ENCODE measurements around the gene CNDP1.

Gene CNDP1

GRCh38 chr18:74567822-74568221, 33.5 kb downstream of the CNDP1 start:
- no peak for DNase-seq (ENCODE audit: low read depth)
- TF ChIP-seq CTCF (IDR thresholded peaks at IDR 0.05; ENCODE audit: low read length, missing control alignments), result no peak
- no peak overlapping the region for H3K4me3 ChIP-seq (replicated peaks; ENCODE audit: low read depth, low read length)

GRCh38 chr18:74569401-74569800, 35.1 kb downstream of the CNDP1 start:
- no peak for DNase-seq (ENCODE audit: low read depth)
- TF ChIP-seq CTCF (IDR thresholded peaks at IDR 0.05; ENCODE audit: low read length, missing control alignments), result no peak
- H3K4me3 ChIP-seq (replicated peaks; ENCODE audit: low read depth, low read length), result no peak overlapping the region

- TF ChIP-seq CTCF (IDR thresholded peaks at IDR 0.05; ENCODE audit: low read length, missing control alignments), result no peak
- H3K4me3 ChIP-seq (replicated peaks; ENCODE audit: low read depth, low read length), result no peak overlapping the region
- DNase-seq (ENCODE audit: low read depth), result no peak
Observed at GRCh38 chr18:74570266-74570665, 36.0 kb downstream of the CNDP1 start.

- no peak for TF ChIP-seq CTCF (IDR thresholded peaks at IDR 0.05; ENCODE audit: low read length, missing control alignments)
- no peak overlapping the region for H3K4me3 ChIP-seq (replicated peaks; ENCODE audit: low read depth, low read length)
- DNase-seq (ENCODE audit: low read depth), result no peak
Observed at GRCh38 chr18:74571895-74572680, 37.8 kb downstream of the CNDP1 start.

GRCh38 chr18:74573053-74573452, 38.8 kb downstream of the CNDP1 start:
- no peak for DNase-seq (ENCODE audit: low read depth)
- TF ChIP-seq CTCF (IDR thresholded peaks at IDR 0.05; ENCODE audit: low read length, missing control alignments), result no peak
- no peak overlapping the region for H3K4me3 ChIP-seq (replicated peaks; ENCODE audit: low read depth, low read length)

GRCh38 chr18:74574916-74575315, 40.6 kb downstream of the CNDP1 start:
- no peak for DNase-seq (ENCODE audit: low read depth)
- H3K4me3 ChIP-seq (replicated peaks; ENCODE audit: low read depth, low read length), result no peak overlapping the region
- no peak for TF ChIP-seq CTCF (IDR thresholded peaks at IDR 0.05; ENCODE audit: low read length, missing control alignments)

- TF ChIP-seq CTCF (IDR thresholded peaks at IDR 0.05; ENCODE audit: low read length, missing control alignments), result no peak
- no peak overlapping the region for H3K4me3 ChIP-seq (replicated peaks; ENCODE audit: low read depth, low read length)
- no peak for DNase-seq (ENCODE audit: low read depth)
Observed at GRCh38 chr18:74577019-74577418, 42.7 kb downstream of the CNDP1 start.
